GM12801 (cell line): ENCODE results near the gene SMG7.

Experiments used
- TF ChIP-seq, protein P1 (sequence below): IDR thresholded peaks from one replicate; pipeline ENCODE4 v1.5.1; 2011; ENCODE audit warnings: control low read depth; ENCODE audit not compliant: insufficient read length; ENCODE audit errors: extremely low read depth

Gene SMG7

DNA sequence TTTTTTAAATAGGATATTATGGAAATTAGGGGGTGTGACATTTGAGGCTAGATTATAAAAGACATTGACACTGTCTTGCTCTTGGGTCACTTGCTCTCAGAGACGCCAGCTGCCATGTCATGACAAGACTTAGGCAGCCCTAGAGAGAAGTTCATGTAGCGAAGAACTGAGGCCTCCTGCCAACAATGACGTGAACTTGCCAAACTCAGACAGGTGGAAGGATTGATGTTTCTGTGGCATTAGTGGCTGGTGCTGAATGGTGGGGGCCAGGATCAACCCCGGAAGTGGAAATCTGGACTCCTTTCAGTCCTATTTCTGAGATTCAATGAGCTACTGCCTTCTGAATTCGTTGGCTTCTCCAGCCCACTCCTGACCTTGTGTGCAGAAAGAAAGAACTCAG is 103.3 kb downstream of the SMG7 start:
- TF ChIP-seq, protein P1, sequence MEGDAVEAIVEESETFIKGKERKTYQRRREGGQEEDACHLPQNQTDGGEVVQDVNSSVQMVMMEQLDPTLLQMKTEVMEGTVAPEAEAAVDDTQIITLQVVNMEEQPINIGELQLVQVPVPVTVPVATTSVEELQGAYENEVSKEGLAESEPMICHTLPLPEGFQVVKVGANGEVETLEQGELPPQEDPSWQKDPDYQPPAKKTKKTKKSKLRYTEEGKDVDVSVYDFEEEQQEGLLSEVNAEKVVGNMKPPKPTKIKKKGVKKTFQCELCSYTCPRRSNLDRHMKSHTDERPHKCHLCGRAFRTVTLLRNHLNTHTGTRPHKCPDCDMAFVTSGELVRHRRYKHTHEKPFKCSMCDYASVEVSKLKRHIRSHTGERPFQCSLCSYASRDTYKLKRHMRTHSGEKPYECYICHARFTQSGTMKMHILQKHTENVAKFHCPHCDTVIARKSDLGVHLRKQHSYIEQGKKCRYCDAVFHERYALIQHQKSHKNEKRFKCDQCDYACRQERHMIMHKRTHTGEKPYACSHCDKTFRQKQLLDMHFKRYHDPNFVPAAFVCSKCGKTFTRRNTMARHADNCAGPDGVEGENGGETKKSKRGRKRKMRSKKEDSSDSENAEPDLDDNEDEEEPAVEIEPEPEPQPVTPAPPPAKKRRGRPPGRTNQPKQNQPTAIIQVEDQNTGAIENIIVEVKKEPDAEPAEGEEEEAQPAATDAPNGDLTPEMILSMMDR = no peak

DNA sequence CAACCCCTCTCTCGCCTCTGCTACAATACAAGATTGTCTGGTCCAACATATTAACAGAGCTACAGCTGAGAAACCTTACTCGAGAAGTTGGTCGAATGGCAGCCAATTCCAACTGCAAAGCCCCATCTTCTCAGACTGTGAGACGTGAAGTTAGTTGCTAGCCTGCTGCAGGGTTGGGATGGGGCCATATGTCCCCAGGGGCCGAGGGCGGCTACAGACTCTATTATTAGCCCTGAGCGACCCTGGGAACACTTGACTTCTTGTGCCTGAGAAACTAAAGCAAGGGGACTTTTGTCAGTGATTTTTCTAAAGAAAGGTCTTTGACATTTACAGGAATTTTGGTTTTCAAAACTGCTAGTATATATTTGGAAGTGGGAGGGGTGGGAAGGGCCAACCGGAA is 104.2 kb downstream of the SMG7 start:
- TF ChIP-seq, protein P1 = no peak

DNA sequence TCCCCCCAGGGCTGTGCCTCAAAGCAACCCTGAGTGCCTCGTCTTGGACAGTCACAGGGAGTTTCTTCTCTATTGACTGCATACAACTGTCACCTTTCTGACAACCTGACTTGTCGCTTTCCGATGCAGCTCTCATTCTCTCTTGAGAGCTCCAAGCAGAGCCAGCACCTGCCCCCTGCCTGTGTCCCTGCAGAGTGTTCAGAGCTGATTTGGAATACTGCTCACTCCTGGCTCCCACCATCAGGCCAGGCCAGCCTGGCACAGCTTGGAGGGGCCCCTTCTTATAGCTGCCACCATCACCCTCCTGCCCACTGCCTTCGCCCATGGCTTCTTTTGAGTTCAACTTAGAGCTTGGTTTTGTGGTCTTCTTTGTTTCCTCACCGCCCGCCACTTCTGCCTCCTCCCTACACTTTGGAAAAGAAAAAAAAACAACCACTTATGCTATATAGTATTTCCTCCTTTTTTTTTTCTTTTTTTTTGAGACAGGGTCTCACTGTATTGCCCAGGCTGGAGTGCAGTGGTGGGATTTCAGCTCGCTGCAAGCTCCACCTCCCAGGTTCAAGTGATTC is 105.7 kb downstream of the SMG7 start:
- TF ChIP-seq, protein P1 = no peak

DNA sequence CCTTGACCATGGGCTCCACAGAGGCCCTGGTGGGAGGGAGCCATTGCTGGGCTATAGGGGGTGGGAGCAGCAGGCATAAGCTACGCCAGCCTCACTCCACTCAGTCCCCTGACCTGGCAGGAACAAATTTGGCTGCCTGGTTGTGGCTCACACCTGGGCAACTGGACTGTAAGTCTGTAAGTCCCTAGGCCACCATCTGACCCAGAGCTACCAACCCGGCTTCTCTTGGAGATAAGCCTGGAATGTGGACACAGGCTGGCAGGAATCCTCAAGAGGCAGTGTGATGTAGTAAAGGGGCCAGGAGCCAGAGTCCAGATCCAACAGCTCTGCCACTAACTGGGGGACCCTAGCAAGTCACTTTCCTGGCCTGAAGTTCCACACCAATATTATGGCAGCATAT is 106.6 kb downstream of the SMG7 start:
- TF ChIP-seq, protein P1 = no peak

DNA sequence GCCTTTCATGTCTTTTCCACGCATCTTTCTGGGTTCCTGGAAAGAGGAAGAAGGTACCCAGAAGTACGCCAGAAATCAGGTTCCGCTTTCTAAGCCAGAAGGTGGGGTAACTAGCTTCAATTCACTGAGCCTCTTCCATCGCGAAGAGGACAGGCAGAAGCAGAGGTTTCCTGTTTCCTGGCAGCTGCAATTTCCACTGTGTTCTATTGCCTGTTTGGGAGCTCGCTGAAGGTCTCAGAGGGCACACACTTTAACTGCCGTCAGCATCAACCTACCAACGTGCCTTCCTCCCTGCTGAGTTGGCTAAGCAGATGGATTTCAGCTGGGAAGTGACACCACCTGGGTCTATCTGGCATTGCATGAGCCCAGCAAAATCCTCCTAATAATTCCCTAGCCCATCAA is 108.0 kb downstream of the SMG7 start:
- TF ChIP-seq, protein P1 = no peak

DNA sequence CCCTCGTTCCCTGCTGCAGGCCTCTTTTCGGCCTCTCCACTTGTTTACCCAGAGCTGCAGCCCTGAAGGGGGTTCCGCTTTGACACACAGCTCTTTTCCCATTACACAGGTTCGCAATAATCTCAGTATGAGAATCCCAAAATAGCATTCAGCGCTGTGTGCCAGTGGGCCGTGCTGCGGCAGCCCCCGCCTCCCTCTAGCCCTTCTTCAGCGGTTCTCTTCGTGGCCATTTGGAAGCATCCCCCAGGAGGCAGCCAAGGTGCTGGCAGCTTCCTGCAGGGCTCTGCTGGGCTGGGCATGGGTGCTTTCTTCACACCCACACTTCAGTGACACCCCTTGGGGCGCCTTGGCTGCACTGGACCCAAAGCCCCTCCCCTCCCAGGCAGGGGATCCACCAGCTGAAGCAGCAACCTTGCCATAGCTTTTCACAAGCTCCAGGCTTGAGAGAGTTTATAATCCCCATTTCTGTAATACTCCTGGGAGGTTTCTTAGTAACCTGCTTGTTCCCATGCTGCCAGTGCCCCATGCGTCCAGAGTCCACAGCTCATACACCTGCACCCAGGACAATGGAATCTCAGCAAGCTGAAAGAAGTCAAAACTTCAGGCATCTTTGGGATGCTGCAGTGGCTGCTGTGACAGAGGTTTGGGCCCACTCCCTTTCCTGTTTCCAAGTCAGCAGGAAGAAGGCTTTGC is 109.9 kb downstream of the SMG7 start:
- TF ChIP-seq, protein P1 = no peak

DNA sequence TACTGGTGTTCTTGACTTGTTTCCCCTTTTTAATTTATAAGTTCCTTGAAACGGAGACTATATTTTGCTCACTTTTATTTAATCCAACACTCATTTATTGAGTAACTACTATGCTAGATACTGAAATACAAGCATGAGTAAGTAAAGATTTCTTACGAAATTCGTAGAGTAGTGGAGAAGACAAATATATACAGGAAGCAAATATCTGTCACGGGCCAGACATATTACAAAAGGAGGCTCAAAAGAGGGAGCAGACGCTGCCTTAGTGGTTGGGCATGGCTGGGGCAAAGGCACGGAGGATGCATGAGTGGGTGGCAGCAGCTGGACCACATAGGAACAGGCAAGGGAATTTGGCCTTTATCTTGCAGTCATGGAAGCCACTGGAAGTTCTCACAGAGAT is 111.2 kb downstream of the SMG7 start:
- TF ChIP-seq, protein P1 = no peak

DNA sequence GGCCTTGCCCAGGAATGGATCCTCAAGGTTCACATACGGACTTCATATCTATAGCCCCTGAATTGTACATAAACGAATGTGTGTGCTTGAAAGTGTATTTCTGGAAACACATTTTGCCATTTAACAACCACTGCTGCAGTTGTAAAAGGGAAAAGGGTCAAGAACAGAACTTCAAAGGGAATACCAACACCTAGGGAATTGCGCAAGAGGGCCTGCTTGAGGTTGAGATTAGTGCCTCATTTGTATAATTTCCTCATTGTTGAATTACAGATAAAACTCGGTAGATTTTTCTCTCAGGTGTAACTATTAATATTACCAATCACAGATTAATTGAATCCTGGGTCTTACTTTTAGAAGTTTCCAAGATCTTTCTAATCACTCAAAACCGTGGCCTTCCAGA is 111.8 kb downstream of the SMG7 start:
- TF ChIP-seq, protein P1 = no peak
